BLaER1 treated with 17β-estradiol and CSF1 and Interleukin-3, amounts not matched to agents 10 nM and 100 nM (cell line): Measurements from ENCODE around the gene TECTA.

Experiments
- H3K27ac ChIP-seq, 11 experiments: shearing (Covaris generic); formaldehyde crosslinking; 2 replicates each; pipeline ENCODE4 v1.8.1; 2022
- H3K27me3 ChIP-seq, 11 experiments: shearing (Covaris generic); formaldehyde crosslinking; 2 replicates each; pipeline ENCODE4 v1.8.1; 2022
- H3K36me3 ChIP-seq, 11 experiments: shearing (Covaris generic); formaldehyde crosslinking; 2 replicates each; pipeline ENCODE4 v1.8.1; 2022
- H3K4me1 ChIP-seq, 10 experiments: shearing (Covaris generic); formaldehyde crosslinking; 2 replicates each; pipeline ENCODE4 v1.8.1; 2022
- H3K4me2 ChIP-seq, 11 experiments: shearing (Covaris generic); formaldehyde crosslinking; 2 replicates each; pipeline ENCODE4 v1.8.1; 2022
- H3K4me3 ChIP-seq, 10 experiments: shearing (Covaris generic); formaldehyde crosslinking; 2 replicates each; pipeline ENCODE4 v1.8.1; 2022
- H3K9ac ChIP-seq, 11 experiments: shearing (Covaris generic); formaldehyde crosslinking; 2 replicates each; pipeline ENCODE4 v1.8.1; 2022
- H3K9me3 ChIP-seq, 11 experiments: shearing (Covaris generic); formaldehyde crosslinking; replicated peaks in 1 of 11; 2 replicates each; pipeline ENCODE4 v1.8.1; 2022
- H4K20me1 ChIP-seq, 11 experiments: shearing (Covaris generic); formaldehyde crosslinking; 2 replicates each; pipeline ENCODE4 v1.8.1; 2022
- Cebpa-rat ChIP-seq, 11 experiments: shearing (Covaris generic); IDR thresholded peaks; 2 replicates each; pipeline ENCODE4 v1.8.1; 2022

TECTA gene, protein sequence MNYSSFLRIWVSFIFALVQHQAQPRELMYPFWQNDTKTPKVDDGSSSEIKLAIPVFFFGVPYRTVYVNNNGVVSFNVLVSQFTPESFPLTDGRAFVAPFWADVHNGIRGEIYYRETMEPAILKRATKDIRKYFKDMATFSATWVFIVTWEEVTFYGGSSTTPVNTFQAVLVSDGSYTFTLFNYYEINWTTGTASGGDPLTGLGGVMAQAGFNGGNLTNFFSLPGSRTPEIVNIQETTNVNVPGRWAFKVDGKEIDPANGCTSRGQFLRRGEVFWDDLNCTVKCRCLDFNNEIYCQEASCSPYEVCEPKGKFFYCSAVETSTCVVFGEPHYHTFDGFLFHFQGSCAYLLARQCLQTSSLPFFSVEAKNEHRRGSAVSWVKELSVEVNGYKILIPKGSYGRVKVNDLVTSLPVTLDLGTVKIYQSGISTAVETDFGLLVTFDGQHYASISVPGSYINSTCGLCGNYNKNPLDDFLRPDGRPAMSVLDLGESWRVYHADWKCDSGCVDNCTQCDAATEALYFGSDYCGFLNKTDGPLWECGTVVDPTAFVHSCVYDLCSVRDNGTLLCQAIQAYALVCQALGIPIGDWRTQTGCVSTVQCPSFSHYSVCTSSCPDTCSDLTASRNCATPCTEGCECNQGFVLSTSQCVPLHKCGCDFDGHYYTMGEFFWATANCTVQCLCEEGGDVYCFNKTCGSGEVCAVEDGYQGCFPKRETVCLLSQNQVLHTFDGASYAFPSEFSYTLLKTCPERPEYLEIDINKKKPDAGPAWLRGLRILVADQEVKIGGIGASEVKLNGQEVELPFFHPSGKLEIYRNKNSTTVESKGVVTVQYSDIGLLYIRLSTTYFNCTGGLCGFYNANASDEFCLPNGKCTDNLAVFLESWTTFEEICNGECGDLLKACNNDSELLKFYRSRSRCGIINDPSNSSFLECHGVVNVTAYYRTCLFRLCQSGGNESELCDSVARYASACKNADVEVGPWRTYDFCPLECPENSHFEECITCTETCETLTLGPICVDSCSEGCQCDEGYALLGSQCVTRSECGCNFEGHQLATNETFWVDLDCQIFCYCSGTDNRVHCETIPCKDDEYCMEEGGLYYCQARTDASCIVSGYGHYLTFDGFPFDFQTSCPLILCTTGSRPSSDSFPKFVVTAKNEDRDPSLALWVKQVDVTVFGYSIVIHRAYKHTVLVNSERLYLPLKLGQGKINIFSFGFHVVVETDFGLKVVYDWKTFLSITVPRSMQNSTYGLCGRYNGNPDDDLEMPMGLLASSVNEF (N-terminal part only)

GRCh38 chr11:121100943-121101342 is at the start of gene TECTA:
Gene TECTA, plus strand, starts transcription at chr11:121101243. Its CDS starts 1,423 bp downstream, at chr11:121102666.
- H3K4me2 ChIP-seq, result no peak within 1 kb of the TSS
- H3K36me3 ChIP-seq, result no peaks in the 10 kb centered on the region
- no peak within 1 kb of the TSS for H3K4me3 ChIP-seq
- no peak within 1 kb of the TSS for H3K9ac ChIP-seq
- TF ChIP-seq Cebpa-rat (IDR thresholded peaks at IDR 0.05), result no peak
- H4K20me1 ChIP-seq, result no peaks in the 10 kb centered on the region
- H3K27ac ChIP-seq, result no peak within 1 kb of the TSS
- no peaks in the 10 kb centered on the region for H3K27me3 ChIP-seq
- H3K9me3 ChIP-seq, result no peaks in the 10 kb centered on the region
- no peaks in the 10 kb centered on the region for H3K4me1 ChIP-seq

GRCh38 chr11:121053244-121053643 is 47.8 kb upstream of the TECTA start:
- Histone ChIP-seq H3K9ac (no peak overlapping the region), H3K36me3 (peaks cover 53 to 99% (median 86%) of the 10 kb centered on the region in 11 experiments), H3K9me3 (no peaks in the 10 kb centered on the region), H4K20me1 (0 out of 22 replicates have a peak, but pooled peaks cover 0 to 6% (median 0%) of the 10 kb centered on the region in 11 experiments), H3K4me3 (no peak overlapping the region), H3K4me1 (no peaks in the 10 kb centered on the region), H3K4me2 (no peak overlapping the region), H3K27me3 (no peaks in the 10 kb centered on the region), H3K27ac (no peak overlapping the region)
- no peak for TF ChIP-seq Cebpa-rat (IDR thresholded peaks at IDR 0.05)

- H3K27me3 ChIP-seq, result no peaks in the 10 kb centered on the region
- no peaks in the 10 kb centered on the region for H3K4me1 ChIP-seq
- TF ChIP-seq Cebpa-rat (IDR thresholded peaks at IDR 0.05), result no peak
- H3K9me3 ChIP-seq, result no peaks in the 10 kb centered on the region
- H3K9ac ChIP-seq, result no peak overlapping the region
- H3K4me2 ChIP-seq, result no peak overlapping the region
- H4K20me1 ChIP-seq, result 0 out of 22 replicates have a peak, but pooled peaks cover 0 to 6% (median 0%) of the 10 kb centered on the region in 11 experiments
- H3K4me3 ChIP-seq, result no peak overlapping the region
- H3K36me3 ChIP-seq, result peaks cover 55 to 99% (median 88%) of the 10 kb centered on the region in 11 experiments
- H3K27ac ChIP-seq, result no peak overlapping the region
Measured at GRCh38 chr11:121054266-121054665, 46.8 kb upstream of the TECTA start.

DNA sequence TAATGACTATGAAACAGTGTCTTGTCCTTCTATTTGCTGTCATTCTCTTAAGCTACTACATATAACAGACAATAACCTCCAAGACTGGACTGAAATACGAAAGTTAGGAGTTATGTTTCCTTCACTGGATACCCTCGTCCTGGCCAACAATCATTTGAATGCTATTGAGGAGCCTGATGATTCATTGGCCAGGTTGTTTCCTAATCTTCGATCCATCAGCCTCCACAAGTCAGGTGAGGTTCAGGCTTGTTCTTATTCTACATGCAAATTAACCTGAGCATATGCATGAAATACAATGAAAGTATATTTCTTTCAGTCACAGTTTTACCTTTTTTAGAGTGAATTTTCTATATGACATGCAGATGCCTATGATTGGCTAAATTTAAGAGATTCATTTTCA is 46.0 kb upstream of the TECTA start:
- H3K4me3 ChIP-seq, result no peak overlapping the region
- no peak for TF ChIP-seq Cebpa-rat (IDR thresholded peaks at IDR 0.05)
- H3K9ac ChIP-seq, result no peak overlapping the region
- H3K27me3 ChIP-seq, result no peaks in the 10 kb centered on the region
- H3K9me3 ChIP-seq, result no peaks in the 10 kb centered on the region
- H3K27ac ChIP-seq, result no peak overlapping the region
- peaks cover 58 to 98% (median 87%) of the 10 kb centered on the region in 11 experiments for H3K36me3 ChIP-seq
- H3K4me2 ChIP-seq, result no peak overlapping the region
- H4K20me1 ChIP-seq, result 0 out of 22 replicates have a peak, but pooled peaks cover 0 to 3% (median 0%) of the 10 kb centered on the region in 11 experiments
- no peaks in the 10 kb centered on the region for H3K4me1 ChIP-seq

GRCh38 chr11:121057922-121058321 is 43.1 kb upstream of the TECTA start:
- H3K4me2 ChIP-seq, result no peak overlapping the region

GRCh38 chr11:121058941-121059340 is 42.1 kb upstream of the TECTA start:
- H3K36me3 ChIP-seq, result peaks cover 72 to 99% (median 94%) of the 10 kb centered on the region in 11 experiments
- no peak overlapping the region for H3K4me3 ChIP-seq
- H3K9me3 ChIP-seq, result peaks cover 0 to 2% (median 0%) of the 10 kb centered on the region in 11 experiments; a peak in 1 of 22 replicates
- no peaks in the 10 kb centered on the region for H3K27me3 ChIP-seq
- no peak for TF ChIP-seq Cebpa-rat (IDR thresholded peaks at IDR 0.05)
- H3K4me1 ChIP-seq, result no peaks in the 10 kb centered on the region
- H3K4me2 ChIP-seq, result no peak overlapping the region
- H4K20me1 ChIP-seq, result no peaks in the 10 kb centered on the region
- H3K9ac ChIP-seq, result no peak overlapping the region
- H3K27ac ChIP-seq, result no peak overlapping the region

More at GRCh38 chr11:121057922-121058321, 43.1 kb upstream of the TECTA start:
- Histone ChIP-seq H4K20me1 (no peaks in the 10 kb centered on the region), H3K27ac (no peak overlapping the region), H3K9ac (no peak overlapping the region), H3K9me3 (no peaks in the 10 kb centered on the region), H3K27me3 (no peaks in the 10 kb centered on the region), H3K36me3 (peaks cover 71 to 99% (median 94%) of the 10 kb centered on the region in 11 experiments), H3K4me1 (no peaks in the 10 kb centered on the region), H3K4me3 (no peak overlapping the region)
- TF ChIP-seq Cebpa-rat (IDR thresholded peaks at IDR 0.05), result peak in 1 of 11 experiments; percentile 48; a peak in 1 of 22 replicates

- Histone ChIP-seq H3K4me1 (no peaks in the 10 kb centered on the region), H3K4me2 (no peak overlapping the region), H3K9ac (no peak overlapping the region), H3K27me3 (no peaks in the 10 kb centered on the region), H3K36me3 (peaks cover 72 to 99% (median 94%) of the 10 kb centered on the region in 11 experiments), H3K9me3 (peaks cover 0 to 8% (median 4%) of the 10 kb centered on the region in 11 experiments; a peak in 7 of 22 replicates), H3K4me3 (no peak overlapping the region), H4K20me1 (no peaks in the 10 kb centered on the region), H3K27ac (no peak overlapping the region)
- TF ChIP-seq Cebpa-rat (IDR thresholded peaks at IDR 0.05), result no peak
Measured at GRCh38 chr11:121059605-121060004, 41.4 kb upstream of the TECTA start.

GRCh38 chr11:121063728-121064127 is 37.3 kb upstream of the TECTA start:
- Histone ChIP-seq H4K20me1 (0 out of 22 replicates have a peak, but pooled peaks cover 0 to 3% (median 0%) of the 10 kb centered on the region in 11 experiments), H3K27ac (no peak overlapping the region), H3K27me3 (no peaks in the 10 kb centered on the region), H3K4me1 (no peaks in the 10 kb centered on the region), H3K4me3 (no peak overlapping the region), H3K4me2 (no peak overlapping the region), H3K9ac (no peak overlapping the region), H3K36me3 (peaks cover 60 to 100% (median 81%) of the 10 kb centered on the region in 11 experiments), H3K9me3 (peaks cover 0 to 16% (median 8%) of the 10 kb centered on the region in 11 experiments; a peak in 16 of 22 replicates)
- no peak for TF ChIP-seq Cebpa-rat (IDR thresholded peaks at IDR 0.05)
